HG02970 (cell line): Measurements from ENCODE around the gene PCBD1.

Source experiments
- ATAC-seq: cut with Tn5 transposase; IDR thresholded peaks from one replicate; pipeline ENCODE4 v1.9.1; 2021; ENCODE audit warnings: mild to moderate bottlenecking, moderate library complexity, moderate number of reproducible peaks; ENCODE audit not compliant: unreplicated experiment, low FRiP score

PCBD1 gene

DNA sequence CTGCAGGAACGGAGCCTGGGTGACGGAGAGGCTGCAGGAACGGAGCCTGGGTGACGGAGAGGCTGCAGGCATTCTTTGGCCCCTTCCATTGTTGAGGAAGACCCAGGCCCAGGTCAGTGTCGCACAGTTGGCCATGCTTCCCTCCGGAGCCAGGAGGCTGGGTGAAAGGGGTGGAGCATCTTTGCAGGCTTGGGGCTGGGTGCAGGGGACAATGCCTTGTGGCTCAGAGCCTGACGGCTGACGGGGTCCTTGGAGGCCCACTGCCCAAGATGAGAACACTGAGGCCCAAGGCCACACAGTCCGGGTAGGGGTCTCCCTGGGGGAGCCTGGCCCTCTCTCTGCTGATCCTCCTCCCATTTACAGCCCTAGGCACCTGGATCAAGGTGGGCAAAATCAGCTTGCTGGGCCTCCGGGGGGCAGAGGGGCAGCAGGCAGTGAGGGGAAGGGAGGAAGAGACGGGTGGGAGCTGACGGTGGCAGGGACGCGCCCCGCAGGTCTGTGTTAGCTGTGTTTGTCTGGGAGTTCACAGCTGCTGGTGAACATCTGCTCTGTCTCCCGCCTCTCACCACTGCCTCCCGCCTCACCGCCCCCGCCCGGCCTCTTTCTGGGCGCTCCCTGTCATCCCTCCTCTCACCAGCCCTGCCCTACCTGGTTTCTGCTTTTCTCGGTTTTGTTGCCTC, 30.6 kb upstream of the PCBD1 start:
- ATAC-seq = no peak

DNA sequence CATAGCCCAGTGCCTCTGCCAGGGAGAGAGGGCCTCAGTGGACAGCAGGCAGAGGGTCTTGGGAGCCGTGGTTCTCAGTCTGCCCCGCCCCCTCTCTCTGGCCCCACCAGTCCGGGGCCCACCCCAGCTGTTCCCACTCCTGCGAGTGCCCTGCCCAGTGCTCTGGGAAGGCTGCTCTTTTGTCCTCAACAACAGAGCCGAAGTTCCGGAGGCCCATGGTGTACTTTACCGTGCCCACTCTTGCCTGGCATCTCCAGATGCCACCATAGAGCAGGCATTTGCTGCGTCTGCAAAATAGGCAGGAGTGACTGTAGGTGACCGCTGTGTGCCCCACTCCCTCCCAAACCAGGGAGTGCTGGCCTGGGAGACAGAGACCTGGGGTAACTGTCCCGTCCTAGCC, 29.3 kb upstream of the PCBD1 start:
- ATAC-seq = no peak

DNA sequence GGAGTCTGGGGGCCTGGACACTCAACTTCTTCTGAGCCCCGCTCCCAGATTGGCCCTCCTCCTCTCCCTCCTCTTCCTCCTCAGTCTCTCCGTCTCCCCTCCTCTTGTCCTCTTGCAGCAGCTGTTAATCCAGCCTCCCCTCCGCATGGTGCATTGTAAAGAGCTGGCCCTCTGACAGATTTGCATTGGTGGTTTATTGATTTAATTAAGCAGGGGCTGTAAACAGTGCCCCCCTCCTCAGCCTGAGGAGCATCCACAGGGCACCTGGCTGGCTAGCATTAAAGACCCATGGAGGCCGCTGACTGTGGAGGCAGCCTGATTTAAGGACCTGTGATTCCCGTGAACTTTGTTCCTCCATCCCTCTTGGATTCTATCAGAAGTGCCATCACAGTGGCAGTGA, 28.9 kb upstream of the PCBD1 start:
- no peak for ATAC-seq

DNA sequence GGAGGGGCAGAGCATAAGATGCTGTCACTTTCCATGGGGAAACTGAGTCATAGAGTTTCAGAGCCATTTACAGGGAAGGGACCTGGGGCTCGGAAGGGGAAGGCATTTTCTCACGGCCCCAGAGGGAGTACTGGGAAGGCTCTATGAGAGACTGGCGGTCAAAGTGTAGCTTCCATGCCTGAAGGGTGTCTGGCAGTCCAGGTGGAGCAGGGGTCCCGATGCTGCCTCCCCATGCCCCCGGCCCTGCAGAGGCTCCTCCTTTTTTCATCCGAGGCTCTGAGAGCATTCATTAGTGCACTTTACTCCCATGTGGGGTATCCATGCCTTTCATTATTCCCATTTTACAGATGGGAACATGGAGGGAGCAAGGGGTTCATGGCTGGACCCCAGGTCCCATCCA, 27.9 kb upstream of the PCBD1 start:
- ATAC-seq = no peak

DNA sequence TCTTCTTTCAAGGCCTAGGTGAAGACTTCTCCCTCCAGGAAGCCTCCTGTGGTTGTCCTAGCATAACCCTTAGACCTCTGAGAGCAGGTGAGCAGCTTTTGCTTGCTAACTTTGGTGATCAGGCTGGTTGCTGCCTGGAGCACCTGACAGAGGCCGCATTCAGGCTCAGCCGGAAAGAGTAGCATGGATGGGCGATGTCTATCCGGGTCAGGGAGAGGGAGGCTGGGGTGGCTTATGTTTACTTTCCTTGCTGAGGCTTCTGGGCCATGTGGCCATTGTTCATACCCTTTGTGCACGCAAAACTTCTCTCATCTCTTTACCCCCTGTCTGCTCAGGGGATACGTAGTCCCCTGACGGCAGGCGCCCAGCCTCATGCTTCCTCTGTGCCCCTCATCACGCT, 27.4 kb upstream of the PCBD1 start:
- ATAC-seq = no peak

DNA sequence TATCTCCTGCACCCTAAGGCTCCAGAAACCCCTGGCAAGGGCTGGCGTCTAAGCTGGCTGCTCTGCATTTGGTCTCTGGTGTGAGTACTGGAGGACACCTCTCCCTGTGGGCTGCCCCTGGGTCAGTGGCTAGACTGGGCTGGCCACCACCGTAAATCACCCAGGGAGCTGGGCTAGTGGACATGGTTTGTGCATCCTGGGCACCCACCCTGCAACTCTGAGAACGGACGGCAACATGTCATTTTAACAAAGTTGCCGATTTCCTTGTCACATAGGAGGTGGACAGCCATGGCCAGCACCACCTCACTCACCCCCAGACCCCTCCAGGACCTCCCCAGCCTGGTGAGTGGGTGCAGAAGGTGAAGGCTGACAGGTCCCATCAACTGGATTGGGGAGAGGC, 26.8 kb upstream of the PCBD1 start:
- no peak for ATAC-seq

DNA sequence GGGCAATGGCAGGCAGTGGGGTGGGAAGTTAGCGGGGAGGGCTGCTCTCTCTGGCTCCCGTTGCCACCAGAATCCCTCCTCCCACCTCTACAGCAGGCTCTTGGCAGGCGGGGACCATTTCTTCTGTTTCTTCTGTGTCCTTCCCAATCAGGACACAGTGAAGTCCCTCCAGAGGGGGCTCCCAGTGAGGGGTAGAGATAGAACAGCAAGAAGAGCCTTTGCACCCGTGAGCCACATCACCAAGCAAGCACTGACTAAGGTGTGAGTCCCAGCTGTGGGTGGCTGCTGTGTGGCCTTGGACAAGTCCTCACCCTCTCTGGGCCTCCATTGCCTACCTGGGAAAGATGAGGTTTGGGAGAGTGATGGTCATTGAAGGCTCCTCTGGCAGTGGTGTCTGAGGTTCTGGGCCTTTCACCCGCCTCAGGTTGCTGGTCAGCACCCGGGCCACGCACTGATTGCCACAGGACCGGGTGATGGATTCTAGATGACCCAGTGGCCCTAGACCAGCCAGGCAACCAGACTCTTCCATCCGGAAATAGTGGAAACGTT, 26.0 kb upstream of the PCBD1 start:
- no peak for ATAC-seq

DNA sequence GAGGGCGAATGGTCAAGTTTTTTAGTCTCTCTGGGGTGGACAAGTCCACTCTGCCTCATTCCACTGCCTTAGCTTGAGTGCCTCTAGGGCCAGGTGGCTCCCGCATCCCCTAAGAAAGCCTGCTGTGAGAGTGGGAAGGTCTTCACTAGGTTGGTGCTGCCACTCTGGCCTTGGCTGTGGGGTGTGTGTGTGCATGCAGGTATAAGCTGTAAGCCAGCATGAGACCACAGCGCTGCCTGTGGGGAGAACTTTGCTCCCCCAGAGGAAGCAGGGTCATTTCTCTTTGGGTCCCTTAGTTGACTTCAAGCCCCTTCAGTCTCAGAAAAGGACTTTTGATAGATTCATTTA, 25.5 kb upstream of the PCBD1 start:
- ATAC-seq = no peak

DNA sequence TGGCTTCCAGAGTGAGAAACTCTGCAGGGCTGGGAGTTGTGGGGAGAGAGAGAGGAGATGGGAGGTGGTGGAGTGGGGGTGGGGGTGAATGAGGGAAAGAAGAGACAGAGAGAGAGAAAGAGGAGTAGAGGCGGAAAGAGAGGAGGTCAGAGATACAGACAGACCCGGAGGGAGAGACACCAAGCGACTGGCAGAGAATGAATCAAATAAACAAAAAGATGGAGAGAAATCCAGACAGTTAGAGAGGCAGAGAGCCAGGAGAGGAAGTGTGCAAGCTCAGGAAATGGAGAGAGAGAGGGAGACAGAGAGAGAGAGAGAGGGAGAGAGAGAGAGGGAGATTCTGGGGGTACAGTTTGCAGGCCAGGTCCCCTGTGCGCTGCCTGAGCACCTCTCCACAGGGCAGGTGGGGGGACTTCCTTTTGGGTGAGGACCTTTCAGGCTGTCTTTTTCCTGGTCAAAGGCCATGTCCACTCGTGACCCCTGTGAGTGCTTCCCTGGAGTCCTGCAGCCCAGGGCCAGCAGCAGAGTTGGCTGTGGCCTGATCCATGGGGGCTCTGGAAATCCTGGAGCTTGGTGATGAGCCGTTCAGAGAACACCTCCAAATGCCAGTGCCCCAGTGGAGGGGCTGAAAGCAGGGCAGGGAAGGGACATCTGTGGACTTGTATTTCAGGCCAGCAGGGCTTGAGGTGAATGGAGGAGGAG, 25.0 kb upstream of the PCBD1 start:
- ATAC-seq = no peak

DNA sequence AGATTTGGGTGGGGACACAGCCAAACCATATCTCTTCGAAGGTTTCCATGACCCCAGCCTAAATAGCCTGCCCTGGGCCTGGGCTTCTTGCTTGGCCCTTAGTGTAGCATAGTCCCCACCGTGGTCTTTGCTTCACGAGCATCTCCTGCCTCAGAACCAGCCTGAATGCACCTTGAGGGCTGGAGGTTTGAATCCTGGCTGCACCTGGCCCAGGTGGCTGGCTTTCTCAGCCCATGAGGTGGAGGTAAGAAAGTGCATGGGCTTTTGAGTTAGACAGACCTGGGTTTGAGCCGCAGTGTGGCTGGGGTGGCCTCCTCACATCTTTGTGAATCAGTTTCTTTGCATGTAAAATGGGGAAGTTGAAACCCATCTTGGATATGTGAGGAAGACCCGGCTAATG, 24.2 kb upstream of the PCBD1 start:
- no peak for ATAC-seq

DNA sequence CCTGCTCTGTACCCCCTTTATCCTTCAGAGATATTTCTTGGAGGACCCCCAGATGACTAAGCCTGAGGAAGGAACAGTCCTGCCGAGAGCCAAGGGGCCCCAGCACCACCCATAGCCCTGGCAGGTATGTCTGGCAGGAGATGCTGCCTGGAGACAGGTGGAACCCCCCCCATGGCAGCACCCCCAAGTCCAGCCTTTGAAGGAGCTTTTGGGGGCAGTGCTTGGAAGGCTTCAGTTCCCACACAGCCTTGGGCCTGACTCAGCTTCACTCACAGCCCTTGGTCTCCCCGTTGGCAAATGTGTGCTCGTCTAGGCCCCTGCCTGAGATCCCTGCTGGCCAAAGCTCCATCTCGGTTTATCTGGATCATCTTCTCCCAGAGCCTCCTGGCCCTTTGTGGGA, 23.0 kb upstream of the PCBD1 start:
- ATAC-seq = no peak

DNA sequence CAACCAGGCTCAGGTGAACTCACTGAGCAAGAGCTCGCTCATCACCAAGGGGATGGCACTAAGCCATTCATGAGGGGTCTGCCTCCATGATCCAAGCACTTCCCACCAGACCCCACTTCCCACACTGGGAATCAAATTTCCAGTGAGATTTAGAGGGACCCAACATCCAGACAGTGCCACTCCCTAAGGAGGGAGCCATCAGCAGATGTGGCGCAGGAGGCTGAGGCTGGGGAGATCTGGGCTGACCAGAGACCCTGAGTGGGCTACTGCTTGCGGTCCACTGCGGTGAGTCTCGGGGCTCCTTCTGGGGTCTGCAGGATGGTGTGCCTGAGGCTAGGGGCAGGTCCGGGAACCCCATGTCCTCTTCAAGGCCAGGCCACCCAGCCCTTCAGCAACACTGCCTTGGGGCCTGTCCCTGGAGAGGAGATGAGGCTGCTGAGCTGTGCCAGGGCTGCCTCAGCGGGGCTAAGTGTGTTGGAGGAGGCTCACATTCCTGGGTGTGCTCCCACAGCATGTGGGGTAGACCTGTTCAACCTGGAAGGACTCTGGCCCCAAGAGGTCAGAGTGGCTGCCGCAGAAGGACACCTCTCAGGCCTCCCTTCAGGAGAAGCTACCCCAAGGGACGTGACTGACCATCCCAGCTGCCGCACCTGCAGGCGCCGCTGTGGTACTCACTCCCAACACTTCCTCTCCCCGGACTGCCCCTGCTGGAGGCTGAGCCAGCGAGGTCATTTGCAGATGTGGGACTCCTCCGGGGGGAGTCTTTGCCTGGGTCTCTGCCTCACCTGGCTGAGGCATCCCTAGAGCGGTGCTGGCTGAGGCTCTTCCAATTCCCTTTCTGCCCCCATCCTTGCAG, 22.3 kb upstream of the PCBD1 start:
- ATAC-seq = no peak

DNA sequence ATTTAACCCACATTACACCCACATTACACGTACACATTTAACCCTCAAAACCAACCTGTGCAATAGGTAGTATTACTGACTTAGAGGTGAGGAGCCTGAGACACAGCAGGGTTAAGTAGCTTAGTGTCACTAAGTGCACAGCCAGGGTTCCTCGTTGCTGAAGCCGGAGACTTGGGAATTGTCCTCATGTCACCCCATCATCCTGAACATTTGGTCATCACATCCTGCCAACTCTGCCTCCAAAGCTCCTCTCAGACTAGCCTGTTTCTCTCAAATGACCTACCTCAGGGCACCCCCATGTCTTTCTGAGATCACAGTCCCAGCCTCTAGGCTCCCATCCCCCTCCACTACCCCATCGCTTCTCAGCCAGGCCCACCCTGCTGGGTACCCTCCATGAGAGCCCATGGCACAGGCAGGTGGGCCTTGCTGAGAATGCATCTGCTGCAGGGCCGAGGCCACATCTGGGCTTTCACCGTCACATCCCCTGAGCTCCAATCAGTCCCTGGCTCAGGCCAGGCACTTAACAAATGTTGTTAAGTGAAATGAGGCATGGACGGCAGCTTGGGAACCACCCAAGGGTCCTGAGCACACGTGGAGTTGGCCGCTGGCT, 21.1 kb upstream of the PCBD1 start:
- no peak for ATAC-seq

DNA sequence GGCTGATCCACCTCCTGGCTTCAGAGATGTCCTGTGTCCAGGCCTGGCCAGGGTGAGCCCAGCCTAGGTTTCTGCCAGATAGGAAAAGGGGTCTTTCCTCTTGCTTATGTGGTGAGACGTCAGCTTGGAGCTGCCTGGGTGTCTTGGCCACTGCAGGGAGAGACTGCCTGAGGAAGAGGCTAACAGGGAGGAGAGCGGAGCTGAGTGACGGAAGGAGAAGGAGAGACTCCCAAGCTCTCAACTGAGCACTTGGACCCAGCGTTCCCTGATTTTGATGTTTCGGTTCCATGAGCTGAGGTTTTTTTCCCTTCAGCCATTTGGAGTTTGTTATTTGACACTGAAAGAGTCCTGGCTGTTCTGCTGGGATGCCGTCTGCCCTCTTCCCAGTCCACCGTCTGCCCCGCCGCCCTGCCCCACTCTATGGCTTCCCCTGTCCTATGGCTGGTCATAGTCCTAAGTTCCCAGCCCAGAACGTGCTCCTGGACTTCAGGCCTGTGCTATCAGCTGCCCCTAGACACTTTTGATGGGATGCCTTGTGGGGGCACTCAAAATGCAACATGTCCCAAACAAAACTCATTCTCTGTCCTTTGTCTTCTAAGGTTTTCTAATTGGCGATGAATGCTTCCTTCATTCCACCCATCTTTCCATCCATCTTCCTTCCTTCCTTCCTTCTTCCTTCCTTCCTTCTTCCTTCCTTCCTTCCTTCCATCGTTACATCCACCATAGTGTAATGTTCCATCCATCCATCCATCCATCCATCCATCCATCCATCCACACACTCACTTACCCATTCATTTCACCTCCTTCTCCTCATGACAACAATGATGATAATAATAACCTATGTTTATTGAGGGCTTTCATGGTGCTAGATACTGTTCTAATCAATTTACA, 20.3 kb upstream of the PCBD1 start:
- no peak for ATAC-seq

DNA sequence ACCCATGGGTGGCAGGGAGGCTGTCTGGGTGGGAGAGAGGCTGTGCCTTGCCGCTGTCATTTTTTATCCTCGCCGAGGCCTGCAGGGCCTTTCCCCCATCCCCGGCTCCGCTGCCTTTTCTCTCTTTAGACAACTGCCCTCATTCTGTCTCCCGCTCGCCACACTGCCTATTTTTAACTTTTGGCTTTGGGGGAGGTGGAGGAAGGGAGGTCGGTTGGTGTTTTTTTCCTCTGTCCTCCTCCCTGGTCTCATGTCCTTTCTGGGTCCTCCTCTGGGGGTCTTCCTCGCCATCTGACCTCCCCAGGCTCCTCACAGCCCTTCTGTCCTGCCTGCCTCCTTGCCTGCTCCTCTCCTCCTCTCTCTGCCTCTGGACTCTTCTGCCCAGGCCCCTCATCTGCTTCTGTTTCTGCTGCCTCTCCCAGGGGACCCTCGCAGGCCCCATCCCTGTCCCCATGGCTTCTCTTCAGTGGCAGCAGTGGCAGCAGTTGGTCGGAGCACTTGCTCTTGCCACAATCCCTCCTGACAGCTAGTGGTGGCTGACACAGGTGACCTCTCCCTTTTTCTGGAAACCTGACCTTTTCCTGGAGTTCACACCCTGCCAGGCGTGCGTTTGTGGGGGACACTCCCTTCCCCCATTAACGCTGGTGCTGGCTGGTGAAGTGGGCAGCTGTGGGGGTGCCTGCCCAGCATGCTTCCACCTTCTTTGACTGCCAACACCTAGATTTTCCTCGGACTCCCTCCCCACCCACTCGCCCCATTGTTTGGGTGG, 19.5 kb upstream of the PCBD1 start:
- ATAC-seq = no peak

DNA sequence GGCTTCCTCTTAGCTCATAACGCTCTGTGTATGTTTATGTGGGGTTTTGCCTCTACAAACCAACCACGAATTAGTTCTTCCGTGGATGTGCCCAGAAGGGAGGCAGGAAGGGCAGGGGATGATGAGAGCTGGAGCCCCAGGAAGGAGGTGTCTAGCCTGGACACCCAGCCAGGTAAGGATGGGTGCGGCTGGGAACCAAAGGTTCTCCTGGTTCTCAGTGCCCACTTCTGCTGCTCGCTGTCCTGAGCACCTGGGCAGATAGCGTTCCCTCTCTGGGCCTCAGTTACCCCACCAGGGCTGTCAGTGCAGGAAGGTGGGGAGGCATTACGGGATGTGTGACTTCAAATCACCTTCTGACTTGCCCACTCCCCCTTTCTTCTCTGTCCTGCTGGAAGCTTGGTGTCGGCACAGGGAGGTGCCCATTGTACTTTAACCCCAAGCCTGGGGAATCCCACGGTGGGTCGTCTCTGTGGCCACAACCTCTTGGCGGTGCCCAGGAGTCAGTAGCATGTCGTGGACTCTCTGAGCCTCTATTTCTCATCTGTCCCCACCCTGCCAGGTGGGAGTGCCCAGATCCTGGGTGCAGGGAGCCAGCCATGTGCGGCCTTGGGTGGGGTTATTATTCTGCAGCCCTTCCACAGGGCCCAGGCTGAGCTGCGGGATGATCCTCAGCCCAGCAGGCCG, 18.7 kb upstream of the PCBD1 start:
- no peak for ATAC-seq

DNA sequence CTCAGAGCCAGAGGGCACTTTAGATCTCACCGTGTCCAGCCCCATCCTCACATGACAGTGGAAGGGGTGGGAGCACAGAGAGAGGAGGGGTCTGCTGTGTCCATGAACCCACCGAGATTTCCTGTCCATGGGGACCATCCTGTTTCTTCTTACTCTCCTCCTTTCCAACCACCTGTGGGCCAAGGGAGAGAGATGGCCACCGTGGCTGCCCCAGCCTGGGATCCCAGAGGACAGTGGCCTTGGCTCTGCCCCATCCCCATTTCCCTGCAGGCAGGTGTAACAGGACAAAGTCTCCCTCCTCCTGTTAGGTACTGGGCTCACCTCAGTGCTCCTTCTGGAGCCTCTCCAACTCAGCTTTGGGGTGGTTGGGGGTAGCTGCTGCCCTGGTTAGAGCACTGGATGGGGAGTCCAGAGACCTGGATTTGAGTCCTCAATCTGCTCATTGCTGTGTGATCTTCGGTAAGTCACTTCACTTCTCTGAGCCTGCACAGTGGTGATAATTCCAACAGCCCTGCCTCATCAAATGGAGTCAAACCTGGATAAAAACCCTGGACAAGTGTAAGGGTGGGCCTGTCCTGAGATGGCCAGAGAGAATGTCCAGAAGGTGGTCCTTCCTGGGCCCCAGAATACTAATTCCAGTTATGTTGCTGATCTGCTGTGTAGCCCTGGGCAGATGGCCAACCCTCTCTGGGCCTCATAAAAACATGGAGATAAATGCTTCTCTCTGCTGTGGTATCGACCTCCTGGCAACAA, 17.8 kb upstream of the PCBD1 start:
- ATAC-seq = no peak
